Stimulated activated CD4-positive, alpha-beta T cell treated with anti-CD3 and anti-CD28 coated beads, Interleukin-1b, Interleukin-23, amount 100 ng/mL, for 24 hours (primary cell): ENCODE measurements around the gene TFDP1.
"Not testable (repeated sequence)": the region's sequence is repeated elsewhere in the genome, so short reads cannot be mapped to it uniquely, and the experiment has no call there.

Experiments
- DNase-seq, 4 experiments: peaks; one replicate each; pipeline ENCODE4 v3.0.0-alpha.2; 2020; ENCODE audit warnings: low read depth in 4 of 4, low spot score in 1 of 4

Gene TFDP1

DNA sequence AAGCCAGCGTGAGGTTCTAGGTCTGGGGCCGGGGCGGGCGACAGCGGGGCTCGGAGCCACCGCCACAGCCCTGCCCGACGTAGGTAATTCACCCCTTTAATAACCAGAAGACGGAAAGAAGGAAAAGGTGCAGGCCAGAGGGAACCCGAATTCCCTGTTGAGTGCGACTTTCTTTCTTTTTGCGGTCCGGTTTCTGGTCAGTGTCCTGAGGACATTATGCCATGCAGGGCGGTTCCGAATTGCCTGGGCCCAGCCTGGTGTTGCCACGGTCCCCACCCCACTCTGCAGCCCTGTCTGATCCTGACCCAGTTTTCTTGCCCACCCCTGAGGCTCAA is 18.4 kb upstream of the TFDP1 start:
- DNase-seq: no peak

DNA sequence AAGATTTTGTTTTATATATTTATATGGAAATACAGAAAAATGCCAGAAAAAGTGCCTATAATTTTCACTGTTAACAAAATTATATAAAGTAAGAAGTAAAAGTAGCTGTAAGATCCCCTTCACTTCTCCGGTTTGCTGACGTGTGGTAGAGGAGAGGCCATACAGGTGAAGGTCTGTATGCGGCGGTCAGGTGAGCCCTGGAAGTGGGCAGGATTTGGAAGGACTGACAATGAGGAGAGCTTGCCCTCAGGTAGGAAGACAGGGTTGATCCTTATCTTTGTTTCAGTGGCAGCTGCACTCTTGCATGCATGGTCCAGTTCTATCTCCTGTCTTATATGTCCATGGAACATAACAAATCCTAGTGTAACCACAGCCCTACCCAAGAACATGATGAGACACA is 16.9 kb upstream of the TFDP1 start:
- no peak for DNase-seq

GRCh38 chr13:113573065-113573464 is 11.5 kb upstream of the TFDP1 start:
- DNase-seq: no peak

DNA sequence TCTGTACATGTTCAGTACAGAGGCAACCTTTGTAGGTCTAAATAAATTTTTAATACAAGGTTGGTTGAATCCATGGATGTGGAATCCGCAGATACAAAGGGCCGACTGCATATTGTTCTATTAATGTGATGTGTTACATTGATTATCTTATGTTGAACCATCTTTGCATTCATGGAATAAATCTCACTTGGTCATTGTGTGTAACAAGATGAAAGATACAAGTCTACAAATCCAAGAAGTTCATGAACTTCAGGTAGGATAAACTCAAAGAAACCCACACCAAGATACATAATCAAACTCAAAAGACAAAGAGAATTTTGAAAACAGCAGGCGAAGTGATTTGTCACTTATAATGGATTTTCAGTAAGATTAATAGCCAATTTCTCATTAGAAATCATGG is 8.0 kb upstream of the TFDP1 start:
- DNase-seq: no peak

DNA sequence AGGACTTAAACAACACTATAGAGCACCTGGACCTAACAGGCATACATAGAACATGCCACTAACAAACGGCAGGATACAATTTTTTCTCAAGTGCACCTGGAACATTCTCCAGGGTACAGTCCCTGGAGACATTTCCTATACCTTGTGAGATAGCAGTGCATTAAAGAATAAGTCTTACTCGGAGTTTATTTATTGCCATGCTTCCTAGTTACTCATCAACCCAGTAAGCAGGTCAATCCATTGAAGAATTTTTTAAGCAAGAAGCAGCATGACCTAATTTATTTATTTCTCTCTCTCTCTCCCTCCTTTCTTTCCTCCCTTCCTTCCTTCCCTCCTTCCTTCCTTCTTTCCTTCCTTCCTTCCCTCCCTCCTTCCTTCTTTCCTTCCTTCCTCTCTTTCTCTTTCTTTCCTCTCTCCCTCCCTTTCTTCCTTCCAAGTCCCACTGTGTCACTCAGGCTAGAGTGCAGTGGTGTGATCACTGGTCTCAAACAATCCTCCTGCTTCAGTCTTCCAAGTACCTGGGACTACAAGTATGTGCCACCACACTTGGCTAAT is 6.6 kb upstream of the TFDP1 start:
- no peak for DNase-seq

DNA sequence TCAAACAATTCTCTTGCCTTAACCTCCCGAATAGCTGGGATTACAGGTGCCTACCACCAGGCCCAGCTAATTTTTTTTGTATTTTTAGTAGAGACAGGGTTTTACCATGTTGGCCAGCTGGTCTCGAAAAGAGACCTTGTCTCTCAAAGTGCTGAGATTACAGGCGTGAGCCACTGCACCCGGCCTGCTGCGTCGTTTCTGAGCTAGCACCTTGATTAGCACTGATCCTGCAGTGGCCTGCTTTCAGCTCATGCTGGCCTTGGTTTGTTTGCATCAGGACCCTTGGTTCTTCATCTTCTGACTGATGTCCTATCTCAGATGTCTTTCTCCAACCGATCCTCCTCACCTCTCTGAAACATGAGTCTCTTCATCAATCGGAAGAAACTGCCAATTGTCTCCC is 4.9 kb upstream of the TFDP1 start:
- no peak for DNase-seq

- DNase-seq: no peak
Observed at GRCh38 chr13:113581871-113582270, 2.7 kb upstream of the TFDP1 start.

DNA sequence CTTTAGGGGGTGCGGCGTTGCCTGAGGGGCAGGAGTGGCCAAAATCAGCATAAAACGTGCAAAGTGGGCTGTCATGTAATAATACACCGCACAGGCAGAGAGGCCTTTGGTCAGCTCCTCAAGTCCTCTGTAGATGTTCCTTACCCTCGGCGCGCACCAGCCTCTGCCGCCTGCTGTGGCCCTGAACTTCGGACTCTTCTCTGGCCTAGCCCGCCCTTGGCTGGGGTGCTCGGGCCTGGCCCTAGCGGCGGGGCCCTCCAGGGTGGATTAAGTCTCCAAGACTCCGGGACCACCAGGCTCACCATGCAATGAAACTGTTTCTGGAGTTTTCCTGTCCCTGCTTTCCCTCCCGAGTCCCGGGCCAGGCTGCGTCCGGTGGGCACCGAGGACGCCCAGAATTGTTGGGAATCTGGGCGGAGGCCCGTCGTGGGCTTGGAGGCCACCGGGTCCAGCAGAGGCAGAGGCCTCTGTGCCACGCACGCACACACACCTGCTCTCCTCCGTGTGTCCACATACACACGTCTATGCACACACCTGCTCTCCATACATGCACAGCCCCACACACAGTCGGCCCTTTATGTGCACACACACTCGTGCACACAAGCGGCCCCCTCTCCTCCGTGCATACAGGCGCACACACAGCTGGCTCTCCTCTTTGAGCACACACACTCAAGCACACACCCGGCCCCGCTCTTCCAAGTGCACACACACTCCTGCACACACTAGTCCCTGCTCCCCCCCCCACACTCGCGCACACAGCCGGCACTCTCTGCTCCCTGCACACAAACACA is 1.5 kb upstream of the TFDP1 start:
- no peak for DNase-seq

GRCh38 chr13:113584870-113585671 is 518 bp downstream of the TFDP1 start:
- no peak for DNase-seq

GRCh38 chr13:113585896-113586295 is 1.3 kb downstream of the TFDP1 start:
- no peak for DNase-seq

DNA sequence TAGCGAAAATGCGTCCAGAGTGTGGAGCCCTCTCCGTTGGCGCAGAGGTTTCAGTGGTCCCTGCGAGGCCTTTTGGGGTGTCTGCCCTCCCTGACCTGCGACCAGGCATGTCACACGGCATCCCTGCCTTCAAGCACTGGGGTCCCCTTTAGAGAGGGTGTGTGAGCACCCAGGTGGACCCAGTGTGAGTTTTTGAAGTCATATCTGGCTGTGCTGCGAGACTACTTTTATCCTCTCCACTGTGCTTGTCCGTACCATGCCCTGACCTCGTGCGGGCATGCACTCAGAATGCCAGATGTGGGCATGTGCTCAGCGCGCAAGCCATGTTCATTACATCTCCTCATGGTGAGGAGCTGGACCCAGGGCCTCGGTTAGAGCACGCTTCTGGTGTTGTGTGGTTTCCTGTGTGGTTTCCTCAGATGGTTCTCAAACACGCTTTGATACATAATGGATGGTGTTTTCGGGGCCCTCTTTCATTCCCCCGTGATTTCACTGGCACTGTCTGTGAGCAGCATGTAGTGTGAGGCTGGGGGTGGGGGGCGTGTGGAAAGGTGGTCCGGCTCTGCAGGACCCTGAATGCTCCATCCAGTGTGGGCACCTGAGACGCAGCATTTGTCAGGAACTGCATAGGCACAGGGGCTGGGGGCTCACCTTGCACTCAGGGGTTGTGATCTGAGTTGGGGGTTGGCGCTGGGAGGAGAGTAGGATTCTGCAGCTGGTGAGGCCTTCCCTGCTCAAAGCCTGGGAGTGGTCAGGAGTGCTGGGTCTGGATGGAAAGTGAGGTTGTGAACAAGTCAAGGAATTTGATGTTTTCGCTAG is 2.3 kb downstream of the TFDP1 start:
- no peak for DNase-seq

DNA sequence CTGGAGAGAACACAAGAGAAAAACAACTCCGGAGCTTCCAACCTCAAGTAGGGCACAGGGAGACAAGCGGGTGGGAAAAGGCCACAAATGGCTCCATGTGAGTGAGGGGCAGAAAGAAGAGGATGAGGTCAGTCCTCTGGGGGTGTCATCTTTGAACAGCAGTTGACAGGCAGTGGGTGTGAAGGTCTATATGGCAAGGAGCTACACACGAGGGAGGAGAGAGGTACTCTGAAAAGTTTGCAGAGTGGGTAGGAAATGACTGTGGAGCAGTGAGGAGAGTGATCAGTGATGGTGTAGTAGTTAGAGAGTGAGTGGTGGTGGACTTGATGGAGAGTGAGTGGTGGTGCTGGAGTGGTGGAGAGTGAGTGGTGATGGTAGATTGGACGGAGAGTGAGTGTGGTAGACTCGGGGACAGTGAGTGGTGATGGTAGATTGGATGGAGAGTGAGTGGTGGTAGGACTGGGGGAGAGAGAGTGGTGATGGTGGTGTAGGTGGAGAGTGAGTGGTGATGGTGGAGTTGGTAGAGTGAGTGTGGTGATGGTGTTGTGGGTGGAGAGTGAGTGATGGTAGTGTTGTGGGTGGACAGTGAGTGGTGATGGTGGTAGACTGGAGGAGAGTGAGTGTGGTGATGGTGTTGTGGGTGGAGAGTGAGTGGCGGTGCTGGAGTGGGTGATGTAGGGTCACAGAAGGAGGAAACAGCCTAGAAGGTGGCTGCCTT is 4.0 kb downstream of the TFDP1 start:
- DNase-seq: no peak

- no peak for DNase-seq
Observed at GRCh38 chr13:113589251-113589960, 4.9 kb downstream of the TFDP1 start.

DNA sequence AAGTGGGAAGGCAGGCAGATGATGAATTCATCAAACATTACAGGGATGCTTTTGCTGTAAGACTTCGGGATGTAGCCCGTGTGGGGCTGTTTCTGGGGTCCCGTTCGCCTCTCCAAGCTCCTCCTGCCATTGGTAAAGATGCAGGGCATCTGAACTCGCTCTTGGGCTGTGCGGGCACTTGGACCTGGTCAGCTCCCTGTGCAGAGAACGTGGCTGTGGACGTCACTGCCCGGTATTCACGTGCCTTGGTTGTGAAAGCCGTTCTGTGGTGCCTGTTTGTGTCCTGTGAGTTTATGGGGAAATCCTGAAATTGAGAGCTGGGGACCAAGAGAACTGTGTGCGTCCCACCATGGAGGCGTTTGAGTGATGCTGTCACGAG is 5.4 kb downstream of the TFDP1 start:
- no peak for DNase-seq

DNA sequence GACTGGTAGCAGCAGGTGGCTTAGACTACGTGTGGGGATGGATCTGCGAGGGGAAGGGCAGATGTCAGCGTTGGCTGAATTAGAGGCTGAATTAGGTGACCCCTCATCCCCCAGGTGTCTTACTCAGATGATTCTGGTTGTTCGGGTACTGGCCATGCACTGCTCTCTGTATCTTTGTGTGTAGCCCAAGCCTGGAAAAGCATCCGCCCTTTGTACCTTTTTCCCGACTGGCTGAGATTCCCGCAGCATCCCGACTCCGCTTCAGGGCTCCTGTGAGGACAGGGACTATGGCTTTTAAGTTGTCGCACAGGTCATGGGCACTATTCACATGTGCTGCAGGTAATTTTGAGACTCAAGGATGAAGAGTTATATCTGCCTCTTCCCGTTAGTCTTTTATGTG is 7.2 kb downstream of the TFDP1 start:
- DNase-seq: no peak

GRCh38 chr13:113592571-113592970 is 8.0 kb downstream of the TFDP1 start:
- no peak for DNase-seq

GRCh38 chr13:113594066-113594821 is 9.7 kb downstream of the TFDP1 start:
- DNase-seq: not testable (repeated sequence)

DNA sequence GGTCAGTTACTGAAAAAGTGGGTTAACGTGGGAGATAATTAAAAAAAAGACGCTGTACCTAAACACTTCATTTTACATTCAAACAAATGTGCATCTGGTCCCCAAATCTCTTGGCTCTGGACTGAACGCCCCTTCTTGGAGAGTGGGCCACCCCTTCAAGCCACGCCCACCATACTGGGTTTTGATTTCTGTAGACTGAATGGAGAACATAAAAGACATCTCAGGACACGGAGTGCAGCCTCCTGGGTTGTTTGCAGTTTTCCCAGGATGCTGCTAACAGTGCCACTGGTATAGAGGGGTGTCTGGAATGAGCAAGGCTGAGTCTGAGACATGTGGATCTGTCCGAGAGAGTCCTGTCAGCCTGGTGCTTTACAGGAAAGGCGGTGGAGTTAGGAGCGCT is 10.6 kb downstream of the TFDP1 start:
- no peak for DNase-seq

GRCh38 chr13:113596321-113597200 is 12.0 kb downstream of the TFDP1 start:
- no peak for DNase-seq
